ENCODE measurements around the gene CASK.

DNA sequence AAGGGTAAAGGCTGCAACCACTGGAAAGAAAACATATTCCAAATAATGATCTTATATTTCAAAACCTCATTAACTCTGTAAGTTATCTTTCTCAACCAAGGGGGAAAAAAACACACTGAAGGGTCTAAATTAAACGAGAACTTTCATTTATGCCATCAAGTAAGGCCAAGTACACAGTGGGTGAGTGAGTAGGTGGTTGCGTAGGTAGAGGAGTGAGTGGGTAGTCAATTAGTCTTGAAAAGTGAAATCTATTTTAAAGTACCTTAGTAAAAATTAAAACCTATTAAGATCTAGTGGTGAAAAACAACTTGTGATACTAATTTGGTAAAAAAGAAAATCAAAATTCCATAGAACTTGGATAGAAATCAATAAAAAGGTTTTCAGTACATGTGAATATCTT is 3.5 kb downstream of the CASK start:
- TF ChIP-seq CTCF (IDR thresholded peaks at IDR 0.05; ENCODE audit: low read depth, low read length, poor library complexity, severe bottlenecking) (no peak), EZH2phosphoT487 (IDR thresholded peaks at IDR 0.05; ENCODE audit: borderline replicate concordance, low read length) (no peak)
